ENCODE results near the gene TMTC3.

GRCh38 chr12:88188180-88188579 is 46.1 kb downstream of the TMTC3 start:
- TF ChIP-seq POLR2A (IDR thresholded peaks at IDR 0.05; ENCODE audit: low read depth, low read length) = no peak
- no peak for TF ChIP-seq POLR2AphosphoS5 (IDR thresholded peaks at IDR 0.05; ENCODE audit: low read depth, low read length)
- TF ChIP-seq SPI1 (IDR thresholded peaks at IDR 0.05; ENCODE audit: low read depth, low read length) = no peak
- no peak for TF ChIP-seq POU2F2 (IDR thresholded peaks at IDR 0.05; ENCODE audit: low read depth, low read length)
- TF ChIP-seq TAF1 (IDR thresholded peaks at IDR 0.05; ENCODE audit: low read depth, low read length) = no peak
- no peak for TF ChIP-seq PAX5 (IDR thresholded peaks at IDR 0.05; ENCODE audit: insufficient read depth, low read length, severe bottlenecking)

Measured in GM12891 (cell line).